ENCODE data around the gene MRPL40.

MRPL40 gene

GRCh38 chr22:19478045-19478900 is 45.9 kb downstream of the MRPL40 start:
- no peaks in the 10 kb centered on the region for H3K9me3 Mint-ChIP-seq
- no peaks in the 10 kb centered on the region for H3K27me3 Mint-ChIP-seq
- no peak for ATAC-seq
- peak overlapping the region; percentile 83 to 95 for H3K27ac Mint-ChIP-seq
- DNase-seq = peak; percentile 17 to 26
- peak overlapping the region; percentile 98 to 99 for H3K4me3 Mint-ChIP-seq
- H3K4me1 Mint-ChIP-seq = peaks cover 43% of the 10 kb centered on the region

DNA sequence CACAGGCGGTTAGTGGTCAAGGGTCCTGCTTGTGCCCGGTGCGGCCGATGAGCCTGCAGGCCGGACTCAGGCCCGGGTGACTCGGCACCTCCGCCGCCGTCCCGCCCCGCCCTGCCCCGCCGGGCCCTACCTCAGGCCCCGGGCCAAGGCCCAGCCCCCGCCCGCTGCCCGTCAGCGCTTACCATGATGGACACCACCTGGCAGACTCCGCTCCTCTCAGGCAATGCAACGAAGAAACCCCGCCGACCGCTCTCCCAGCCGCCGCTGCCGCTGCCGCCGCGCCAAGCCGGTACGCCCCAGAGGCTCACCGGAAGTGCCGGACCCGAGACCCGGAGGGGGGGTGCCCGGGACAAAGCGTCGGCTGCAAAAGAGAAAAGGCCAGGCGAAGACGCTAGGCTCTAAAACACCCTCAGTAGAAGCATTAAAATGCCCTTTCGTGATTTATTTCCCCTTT is 46.6 kb downstream of the MRPL40 start, which contains the start of gene UFD1:
Gene UFD1, minus strand, starts transcription at position 293 of the 454 bp plus-strand sequence. Its CDS starts 108 bp downstream, at position 185.
- Mint-ChIP-seq H3K4me3 (peak within 1 kb of the TSS; percentile 98 to 99), H3K4me1 (peaks cover 47% of the 10 kb centered on the region), H3K9me3 (no peaks in the 10 kb centered on the region), H3K27me3 (no peaks in the 10 kb centered on the region), H3K27ac (peak within 1 kb of the TSS; percentile 100)
- ATAC-seq (peak; percentile 72), DNase-seq (peak; percentile 86)

- Mint-ChIP-seq H3K9me3 (no peaks in the 10 kb centered on the region), H3K27me3 (no peaks in the 10 kb centered on the region), H3K27ac (peak within 1 kb of the TSS; percentile 100), H3K4me1 (peaks cover 47% of the 10 kb centered on the region), H3K4me3 (peak within 1 kb of the TSS; percentile 98 to 99)
- DNase-seq (peak; percentile 93 to 96), ATAC-seq (peak; percentile 95)
These were observed 47.2 kb downstream of the MRPL40 start, which contains the start of gene CDC45 for GRCh38 chr22:19479355-19480172. TSS of gene CDC45 (plus strand) at chr22:19479920. CDS start at chr22:19479969, 49 bp downstream.

DNA sequence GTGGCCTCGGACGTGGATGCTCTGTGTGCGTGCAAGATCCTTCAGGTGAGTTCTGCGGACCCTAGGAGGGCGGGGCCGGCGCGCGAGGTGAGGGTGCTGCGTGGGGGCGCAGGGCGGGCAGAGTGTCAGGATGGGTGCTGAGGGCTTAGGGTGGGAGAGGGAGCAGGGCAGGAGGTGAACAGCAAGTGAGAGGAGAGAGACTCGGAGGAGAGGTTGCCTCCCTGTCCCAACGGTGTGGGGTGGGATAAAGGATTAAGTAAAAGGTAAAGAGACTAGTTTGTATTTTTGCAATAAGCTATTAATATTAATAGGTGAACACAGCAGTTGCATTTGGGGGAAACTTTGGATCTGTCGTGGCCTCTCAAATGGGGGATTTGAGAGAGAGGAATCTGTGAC is 47.8 kb downstream of the MRPL40 start:
- peak overlapping the region; percentile 98 to 99 for H3K4me3 Mint-ChIP-seq
- peaks cover 47% of the 10 kb centered on the region for H3K4me1 Mint-ChIP-seq
- peak overlapping the region; percentile 91 to 100 for H3K27ac Mint-ChIP-seq
- no peaks in the 10 kb centered on the region for H3K27me3 Mint-ChIP-seq
- DNase-seq (no peak), ATAC-seq (peak; percentile 10)
- no peaks in the 10 kb centered on the region for H3K9me3 Mint-ChIP-seq

DNA sequence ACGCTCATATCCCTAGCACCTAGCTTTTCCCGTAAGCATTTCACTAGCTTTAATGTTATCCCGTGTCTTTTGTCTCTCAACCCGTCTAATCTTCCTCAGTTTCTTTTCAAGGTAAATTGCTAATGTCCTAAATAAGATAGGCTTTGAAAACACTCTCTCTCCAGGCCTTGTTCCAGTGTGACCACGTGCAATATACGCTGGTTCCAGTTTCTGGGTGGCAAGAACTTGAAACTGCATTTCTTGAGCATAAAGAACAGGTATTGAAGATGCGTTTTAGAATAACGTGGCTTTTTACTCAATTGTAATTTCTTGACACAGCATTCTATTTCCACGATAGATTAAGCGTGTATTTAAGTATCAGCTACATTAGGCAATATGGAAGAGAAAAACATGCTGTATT is 48.4 kb downstream of the MRPL40 start:
- no peak for ATAC-seq
- Mint-ChIP-seq H3K4me3 (peak overlapping the region; percentile 98 to 99), H3K27me3 (no peaks in the 10 kb centered on the region), H3K27ac (peak overlapping the region in 1 of 2 donors; percentile 34), H3K4me1 (peaks cover 44% of the 10 kb centered on the region), H3K9me3 (no peaks in the 10 kb centered on the region)
- DNase-seq = no peak

DNA sequence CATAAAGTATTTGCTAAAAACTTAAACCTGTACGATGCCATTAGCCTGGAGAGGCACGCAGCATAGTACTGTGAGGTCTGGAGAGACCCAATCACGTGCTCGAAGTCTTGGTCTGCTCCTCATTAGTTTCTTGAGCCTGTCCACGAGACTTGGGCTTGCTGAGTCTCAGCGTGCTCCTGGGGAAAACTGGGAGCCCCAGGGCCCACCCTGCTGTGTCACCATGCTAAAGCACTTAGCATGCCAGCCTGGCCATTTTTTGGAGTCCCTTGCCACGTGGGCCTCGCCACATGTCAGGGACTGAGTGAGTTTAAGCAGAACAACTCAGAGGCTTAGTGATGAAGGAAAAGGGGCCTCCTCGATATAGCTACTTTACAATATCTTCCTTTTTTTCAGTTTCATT is 50.0 kb downstream of the MRPL40 start:
- DNase-seq = no peak
- no peak overlapping the region for H3K4me3 Mint-ChIP-seq
- peaks cover 35% of the 10 kb centered on the region for H3K4me1 Mint-ChIP-seq
- ATAC-seq = no peak
- no peaks in the 10 kb centered on the region for H3K9me3 Mint-ChIP-seq
- H3K27ac Mint-ChIP-seq = no peak overlapping the region
- H3K27me3 Mint-ChIP-seq = no peaks in the 10 kb centered on the region

GRCh38 chr22:19483481-19484244 is 51.3 kb downstream of the MRPL40 start:
- peak overlapping the region in 1 of 2 donors; percentile 5 for H3K27ac Mint-ChIP-seq

More at GRCh38 chr22:19483481-19484244, 51.3 kb downstream of the MRPL40 start:
- peaks cover 25% of the 10 kb centered on the region for H3K4me1 Mint-ChIP-seq
- no peaks in the 10 kb centered on the region for H3K9me3 Mint-ChIP-seq
- DNase-seq (no peak), ATAC-seq (no peak)
- no peaks in the 10 kb centered on the region for H3K27me3 Mint-ChIP-seq
- H3K4me3 Mint-ChIP-seq = no peak overlapping the region
